ENCODE results near the gene NPAS2. TPM values are rescaled to one million over a fixed set of nuclear protein-coding genes. Genes with fewer than 3 reads are reported as not detected.

The NPAS2 gene
- total and polyA plus RNA-seq, 2 of the 8 experiments (the other 6 are each of a cell fraction or from before 2014, with no cell fraction given), result 1.8 to 1.9 TPM

- no peak overlapping the region for H3K4me2 ChIP-seq (ENCODE audit: insufficient read depth in 1 of 2, low read depth in 2 of 2, low read length in 2 of 2)
These were observed 156.1 kb downstream of the NPAS2 start for GRCh38 chr2:100976061-100976460.

More at GRCh38 chr2:100976061-100976460, 156.1 kb downstream of the NPAS2 start:
- no peak overlapping the region for H3K56ac ChIP-seq (replicated peaks; ENCODE audit: insufficient read length, low read depth, low read length)
- H2BK120ac ChIP-seq (replicated peaks; ENCODE audit: low read depth, low read length), result no peak overlapping the region
- no peak overlapping the region for H3K9ac ChIP-seq (replicated peaks in 1 of 4; ENCODE audit: extremely low read depth in 1 of 4, low read depth in 3 of 4, low read length in 3 of 4)
- H4K20me1 ChIP-seq (replicated peaks in 1 of 2; ENCODE audit: control insufficient read depth in 1 of 2, insufficient read depth in 2 of 2, low read length in 2 of 2), result no peaks in the 10 kb centered on the region
- no peaks in the 10 kb centered on the region for H3K23me2 ChIP-seq (ENCODE audit: low read depth, low read length)
- H2BK5ac ChIP-seq (ENCODE audit: low read depth, low read length), result no peak overlapping the region
- H2BK15ac ChIP-seq (ENCODE audit: low read length), result no peak overlapping the region
- WGBS, 2 experiments (ENCODE audit: extremely low coverage in 1 of 2, insufficient coverage in 1 of 2, insufficient read length in 1 of 2, insufficient replicate concordance in 2 of 2, low coverage in 1 of 2, low lambda C conversion rate in 2 of 2, missing lambda C conversion rate in 1 of 2), result 91% methylated on average over 6 of the region's 6 CpGs; no CpG with 5 or more reads in 1 of the 2 experiments
- no peaks in the 10 kb centered on the region for H3K9me3 ChIP-seq (ENCODE audit: insufficient read depth in 2 of 2, low read depth in 1 of 2, low read length in 1 of 2)
- H3K18ac ChIP-seq (ENCODE audit: extremely low read depth, low read length), result no peak overlapping the region
- no peaks in the 10 kb centered on the region for H3K79me2 ChIP-seq (ENCODE audit: control insufficient read depth in 1 of 2, insufficient read depth in 2 of 2, low read length in 2 of 2)
- H3K14ac ChIP-seq (ENCODE audit: insufficient read length), result no peak overlapping the region
- H2BK20ac ChIP-seq (ENCODE audit: low read length), result no peak overlapping the region
- no peak overlapping the region for H3K4me3 ChIP-seq (ENCODE audit: extremely low read depth in 1 of 4, insufficient read depth in 2 of 4, low read depth in 3 of 4, low read length in 4 of 4)
- no peak for FAIRE-seq
- ChIA-PET POLR2A (ENCODE audit: partially characterized antibody) (interaction anchor here (3.2 kb wide), 1 partner anchor 27 kb away, joined by 12 read pairs; the partner anchor contains the start of gene RPL31), CTCF (ENCODE audit: partially characterized antibody) (interaction anchor here (0.7 to 1.9 kb wide), 8 partner anchors 9 to 370 kb away, joined by 3 to 9 read pairs (median 4); no protein-coding TSS in a partner anchor)
- no peak overlapping the region for H3K23ac ChIP-seq (ENCODE audit: insufficient read length)
- no peak overlapping the region for H3K4ac ChIP-seq (replicated peaks; ENCODE audit: insufficient read length, low read depth, low read length)
- H3K79me1 ChIP-seq (ENCODE audit: low read depth, low read length), result no peaks in the 10 kb centered on the region
- no peaks in the 10 kb centered on the region for H3K36me3 ChIP-seq (ENCODE audit: control insufficient read depth in 2 of 4, insufficient read depth in 4 of 4, low read length in 3 of 4)
- H4K8ac ChIP-seq (ENCODE audit: extremely low read depth, insufficient read depth, low read length), result no peak overlapping the region; the same call in 1 of the 2 replicates
- no peak overlapping the region for H4K91ac ChIP-seq (replicated peaks; ENCODE audit: insufficient read length, low read length)
- H4K5ac ChIP-seq (ENCODE audit: insufficient read length, low read depth, low read length), result no peak overlapping the region
- peaks cover 0 to 2% (median 0%) of the 10 kb centered on the region in 4 experiments; a peak in 2 of 7 replicates for H3K4me1 ChIP-seq (replicated peaks in 1 of 4; ENCODE audit: control insufficient read depth in 3 of 4, insufficient read depth in 4 of 4, low read length in 3 of 4)
- no peaks in the 10 kb centered on the region for H3K27me3 ChIP-seq (replicated peaks in 1 of 4; ENCODE audit: control insufficient read depth in 3 of 4, extremely low read depth in 1 of 4, insufficient read depth in 3 of 4, low read length in 3 of 4)
- TF ChIP-seq, protein P1, sequence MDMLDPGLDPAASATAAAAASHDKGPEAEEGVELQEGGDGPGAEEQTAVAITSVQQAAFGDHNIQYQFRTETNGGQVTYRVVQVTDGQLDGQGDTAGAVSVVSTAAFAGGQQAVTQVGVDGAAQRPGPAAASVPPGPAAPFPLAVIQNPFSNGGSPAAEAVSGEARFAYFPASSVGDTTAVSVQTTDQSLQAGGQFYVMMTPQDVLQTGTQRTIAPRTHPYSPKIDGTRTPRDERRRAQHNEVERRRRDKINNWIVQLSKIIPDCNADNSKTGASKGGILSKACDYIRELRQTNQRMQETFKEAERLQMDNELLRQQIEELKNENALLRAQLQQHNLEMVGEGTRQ (IDR thresholded peaks at IDR 0.05; ENCODE audit: low read length), result no peak
- no peak for TF ChIP-seq BCL11A (IDR thresholded peaks at IDR 0.05; ENCODE audit: low read depth in 2 of 2, low read length in 2 of 2)
- no peak overlapping the region for H2AFZ ChIP-seq (ENCODE audit: low read length)
- H3K27ac ChIP-seq (ENCODE audit: low read depth, low read length), result no peak overlapping the region
- DNase-seq (ENCODE audit: low read depth in 1 of 2, low spot score in 2 of 2), result no peak
- no peak overlapping the region for H2AK5ac ChIP-seq (ENCODE audit: low read depth, low read length)
- H2BK12ac ChIP-seq (ENCODE audit: low read depth, low read length), result no peak overlapping the region

Data from H1 (cell line).